Measurements from ENCODE around the gene VWA2. TPM values are rescaled to one million over a fixed set of nuclear protein-coding genes. Genes with fewer than 3 reads are reported as not detected.

The VWA2 gene
- polyA plus RNA-seq, 1 donor from 2014 or later: not detected

DNA sequence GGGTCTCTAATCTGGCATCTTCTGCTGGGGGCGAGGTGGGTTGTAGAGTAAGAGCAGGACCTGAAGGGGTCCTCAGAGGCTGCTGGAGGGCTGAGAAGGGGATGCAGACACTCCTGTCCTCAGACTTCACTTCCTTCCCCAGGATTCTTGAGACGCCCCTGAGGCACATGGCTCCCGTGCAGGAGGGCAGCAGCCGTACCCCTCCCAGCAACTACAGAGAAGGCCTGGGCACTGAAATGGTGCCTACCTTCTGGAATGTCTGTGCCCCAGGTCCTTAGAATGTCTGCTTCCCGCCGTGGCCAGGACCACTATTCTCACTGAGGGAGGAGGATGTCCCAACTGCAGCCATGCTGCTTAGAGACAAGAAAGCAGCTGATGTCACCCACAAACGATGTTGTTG, 52.0 kb downstream of the VWA2 start:
- Histone ChIP-seq H3K27me3 (ENCODE audit: insufficient read depth, low read depth, low read length) (no peaks in the 10 kb centered on the region), H3K4me2 (ENCODE audit: low read length) (no peak overlapping the region), H3K9me2 (ENCODE audit: insufficient read depth, low read length) (no peaks in the 10 kb centered on the region), H3K79me2 (replicated peaks; ENCODE audit: insufficient read depth, low read length) (no peaks in the 10 kb centered on the region), H3K27ac (ENCODE audit: low read length) (no peak overlapping the region), H2AFZ (ENCODE audit: low read depth, low read length) (no peak overlapping the region), H4K20me1 (ENCODE audit: insufficient read depth) (no peaks in the 10 kb centered on the region), H3K4me3 (ENCODE audit: low read length) (no peak overlapping the region), H3F3A (ENCODE audit: insufficient read depth, low read length, poor library complexity, severe bottlenecking) (no peaks in the 10 kb centered on the region), H3K36me3 (ENCODE audit: insufficient read depth, low read length) (no peaks in the 10 kb centered on the region), H3K9me3 (ENCODE audit: low read length) (no peaks in the 10 kb centered on the region), H3K9ac (ENCODE audit: low read length) (no peak overlapping the region)
- TF ChIP-seq EZH2 (IDR thresholded peaks at IDR 0.05; ENCODE audit: borderline replicate concordance, insufficient read depth, low read length, poor library complexity, severe bottlenecking) (no peak), TAF1 (IDR thresholded peaks at IDR 0.05; ENCODE audit: low read depth) (no peak), RAD21 (conservative IDR thresholded peaks at IDR 0.05) (no peak), POLR2AphosphoS5 (IDR thresholded peaks at IDR 0.05) (no peak), SMC3 (conservative IDR thresholded peaks at IDR 0.05; ENCODE audit: poor library complexity) (no peak), MXI1 (conservative IDR thresholded peaks at IDR 0.05; ENCODE audit: poor library complexity, severe bottlenecking) (no peak), EP300 (conservative IDR thresholded peaks at IDR 0.05; ENCODE audit: poor library complexity, severe bottlenecking) (no peak)
- TF ChIP-seq, protein P1, sequence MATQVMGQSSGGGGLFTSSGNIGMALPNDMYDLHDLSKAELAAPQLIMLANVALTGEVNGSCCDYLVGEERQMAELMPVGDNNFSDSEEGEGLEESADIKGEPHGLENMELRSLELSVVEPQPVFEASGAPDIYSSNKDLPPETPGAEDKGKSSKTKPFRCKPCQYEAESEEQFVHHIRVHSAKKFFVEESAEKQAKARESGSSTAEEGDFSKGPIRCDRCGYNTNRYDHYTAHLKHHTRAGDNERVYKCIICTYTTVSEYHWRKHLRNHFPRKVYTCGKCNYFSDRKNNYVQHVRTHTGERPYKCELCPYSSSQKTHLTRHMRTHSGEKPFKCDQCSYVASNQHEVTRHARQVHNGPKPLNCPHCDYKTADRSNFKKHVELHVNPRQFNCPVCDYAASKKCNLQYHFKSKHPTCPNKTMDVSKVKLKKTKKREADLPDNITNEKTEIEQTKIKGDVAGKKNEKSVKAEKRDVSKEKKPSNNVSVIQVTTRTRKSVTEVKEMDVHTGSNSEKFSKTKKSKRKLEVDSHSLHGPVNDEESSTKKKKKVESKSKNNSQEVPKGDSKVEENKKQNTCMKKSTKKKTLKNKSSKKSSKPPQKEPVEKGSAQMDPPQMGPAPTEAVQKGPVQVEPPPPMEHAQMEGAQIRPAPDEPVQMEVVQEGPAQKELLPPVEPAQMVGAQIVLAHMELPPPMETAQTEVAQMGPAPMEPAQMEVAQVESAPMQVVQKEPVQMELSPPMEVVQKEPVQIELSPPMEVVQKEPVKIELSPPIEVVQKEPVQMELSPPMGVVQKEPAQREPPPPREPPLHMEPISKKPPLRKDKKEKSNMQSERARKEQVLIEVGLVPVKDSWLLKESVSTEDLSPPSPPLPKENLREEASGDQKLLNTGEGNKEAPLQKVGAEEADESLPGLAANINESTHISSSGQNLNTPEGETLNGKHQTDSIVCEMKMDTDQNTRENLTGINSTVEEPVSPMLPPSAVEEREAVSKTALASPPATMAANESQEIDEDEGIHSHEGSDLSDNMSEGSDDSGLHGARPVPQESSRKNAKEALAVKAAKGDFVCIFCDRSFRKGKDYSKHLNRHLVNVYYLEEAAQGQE (IDR thresholded peaks at IDR 0.05; ENCODE audit: borderline replicate concordance): no peak
- TF ChIP-seq, protein P2, sequence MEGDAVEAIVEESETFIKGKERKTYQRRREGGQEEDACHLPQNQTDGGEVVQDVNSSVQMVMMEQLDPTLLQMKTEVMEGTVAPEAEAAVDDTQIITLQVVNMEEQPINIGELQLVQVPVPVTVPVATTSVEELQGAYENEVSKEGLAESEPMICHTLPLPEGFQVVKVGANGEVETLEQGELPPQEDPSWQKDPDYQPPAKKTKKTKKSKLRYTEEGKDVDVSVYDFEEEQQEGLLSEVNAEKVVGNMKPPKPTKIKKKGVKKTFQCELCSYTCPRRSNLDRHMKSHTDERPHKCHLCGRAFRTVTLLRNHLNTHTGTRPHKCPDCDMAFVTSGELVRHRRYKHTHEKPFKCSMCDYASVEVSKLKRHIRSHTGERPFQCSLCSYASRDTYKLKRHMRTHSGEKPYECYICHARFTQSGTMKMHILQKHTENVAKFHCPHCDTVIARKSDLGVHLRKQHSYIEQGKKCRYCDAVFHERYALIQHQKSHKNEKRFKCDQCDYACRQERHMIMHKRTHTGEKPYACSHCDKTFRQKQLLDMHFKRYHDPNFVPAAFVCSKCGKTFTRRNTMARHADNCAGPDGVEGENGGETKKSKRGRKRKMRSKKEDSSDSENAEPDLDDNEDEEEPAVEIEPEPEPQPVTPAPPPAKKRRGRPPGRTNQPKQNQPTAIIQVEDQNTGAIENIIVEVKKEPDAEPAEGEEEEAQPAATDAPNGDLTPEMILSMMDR (IDR thresholded peaks at IDR 0.05; ENCODE audit: poor library complexity, severe bottlenecking): no peak

DNA sequence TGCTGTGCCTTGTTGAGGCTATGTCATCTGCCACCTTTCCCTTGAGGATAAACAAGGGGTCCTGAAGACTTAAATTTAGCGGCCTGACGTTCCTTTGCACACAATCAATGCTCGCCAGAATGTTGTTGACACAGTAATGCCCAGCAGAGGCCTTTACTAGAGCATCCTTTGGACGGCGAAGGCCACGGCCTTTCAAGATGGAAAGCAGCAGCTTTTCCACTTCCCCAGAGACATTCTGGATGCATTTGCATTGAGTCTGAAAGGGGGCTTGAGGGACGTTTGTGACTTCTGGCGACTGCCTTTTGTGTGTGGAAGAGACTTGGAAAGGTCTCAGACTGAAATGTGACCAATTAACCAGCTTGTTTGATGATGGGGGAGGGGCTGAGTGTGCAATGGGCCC, 52.5 kb downstream of the VWA2 start:
- Histone ChIP-seq H3K9me2 (ENCODE audit: insufficient read depth, low read length) (no peaks in the 10 kb centered on the region), H4K20me1 (ENCODE audit: insufficient read depth) (no peaks in the 10 kb centered on the region), H3K4me2 (ENCODE audit: low read length) (no peak overlapping the region), H3K27me3 (ENCODE audit: insufficient read depth, low read depth, low read length) (no peaks in the 10 kb centered on the region), H3K9me3 (ENCODE audit: low read length) (no peaks in the 10 kb centered on the region), H3K27ac (ENCODE audit: low read length) (no peak overlapping the region), H3K36me3 (ENCODE audit: insufficient read depth, low read length) (no peaks in the 10 kb centered on the region), H3K79me2 (replicated peaks; ENCODE audit: insufficient read depth, low read length) (no peaks in the 10 kb centered on the region), H3F3A (ENCODE audit: insufficient read depth, low read length, poor library complexity, severe bottlenecking) (no peaks in the 10 kb centered on the region), H3K4me3 (ENCODE audit: low read length) (no peak overlapping the region), H2AFZ (ENCODE audit: low read depth, low read length) (no peak overlapping the region), H3K9ac (ENCODE audit: low read length) (no peak overlapping the region)
- TF ChIP-seq, protein P2 (IDR thresholded peaks at IDR 0.05; ENCODE audit: poor library complexity, severe bottlenecking): no peak
- no peak for TF ChIP-seq EP300 (conservative IDR thresholded peaks at IDR 0.05; ENCODE audit: poor library complexity, severe bottlenecking)
- no peak for TF ChIP-seq RAD21 (conservative IDR thresholded peaks at IDR 0.05)
- TF ChIP-seq TAF1 (IDR thresholded peaks at IDR 0.05; ENCODE audit: low read depth): no peak

Data from neural cell (in vitro differentiated cells).